ENCODE measurements around the gene ANGEL2.
A peak's percentile ranks its signal among the peaks of the same experiment; 100 is the strongest.
"Not testable (repeated sequence)": the region's sequence is repeated elsewhere in the genome, so short reads cannot be mapped to it uniquely, and the experiment has no call there.

The ANGEL2 gene

DNA sequence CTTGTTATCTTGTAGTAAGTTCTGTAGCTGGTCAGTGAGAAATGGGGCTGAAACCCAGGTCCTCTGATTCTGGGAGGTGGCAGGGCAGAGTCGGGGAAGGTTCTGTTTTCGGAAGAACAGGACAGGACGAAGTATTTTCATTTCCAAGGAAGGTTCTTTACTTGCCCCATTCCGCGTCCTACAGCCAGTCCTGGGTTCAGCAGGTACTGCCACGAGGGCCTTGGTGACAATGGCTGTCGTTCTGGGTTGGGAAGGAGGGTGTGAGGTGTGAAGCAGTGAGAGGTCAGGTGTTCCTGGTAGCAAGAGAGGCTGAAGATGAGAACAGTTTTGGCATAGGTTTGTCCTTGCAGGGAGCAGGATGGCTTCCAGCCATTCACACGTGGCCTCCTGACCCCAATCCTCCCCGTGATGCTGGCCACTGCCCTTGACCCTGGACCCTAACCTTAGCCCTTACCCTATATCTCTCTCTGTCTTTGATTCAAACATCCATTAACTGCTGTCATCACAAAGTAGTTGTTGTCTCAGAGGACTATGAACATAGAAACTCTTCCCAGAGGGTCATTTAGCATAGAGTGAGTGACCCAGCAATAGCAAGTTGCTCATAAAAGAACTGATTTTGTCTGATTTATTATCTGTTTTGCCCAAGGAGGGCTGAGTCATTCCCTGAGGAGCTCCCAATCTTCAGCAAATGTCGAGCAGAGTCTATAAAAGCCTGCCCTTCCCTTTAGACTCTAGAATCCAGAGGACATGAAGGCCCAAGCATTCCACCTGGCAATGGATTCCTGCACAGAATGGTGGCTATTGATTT is 40.4 kb downstream of the ANGEL2 start:
- no peak for DNase-seq (ENCODE audit: low read depth, low spot score)

DNA sequence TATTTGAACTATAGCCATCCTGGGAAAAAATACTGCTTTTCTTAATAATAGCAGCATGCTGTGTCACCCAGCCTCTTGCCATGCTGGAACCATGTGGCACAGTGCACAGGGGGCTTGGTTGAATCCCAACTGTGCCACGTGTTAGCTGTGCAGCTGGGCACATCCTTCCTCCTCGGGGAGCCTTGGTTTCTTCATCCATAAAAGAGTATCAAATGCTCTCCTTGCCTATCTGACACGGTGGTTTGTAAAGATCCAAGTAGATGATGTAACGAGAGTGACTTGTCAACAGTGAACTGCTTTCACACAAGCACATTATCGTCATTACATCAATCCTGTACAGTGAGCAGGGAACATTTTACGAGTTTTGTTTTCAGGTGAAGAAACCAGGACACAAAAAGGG is 41.0 kb downstream of the ANGEL2 start:
- no peak for DNase-seq (ENCODE audit: low read depth, low spot score)

DNA sequence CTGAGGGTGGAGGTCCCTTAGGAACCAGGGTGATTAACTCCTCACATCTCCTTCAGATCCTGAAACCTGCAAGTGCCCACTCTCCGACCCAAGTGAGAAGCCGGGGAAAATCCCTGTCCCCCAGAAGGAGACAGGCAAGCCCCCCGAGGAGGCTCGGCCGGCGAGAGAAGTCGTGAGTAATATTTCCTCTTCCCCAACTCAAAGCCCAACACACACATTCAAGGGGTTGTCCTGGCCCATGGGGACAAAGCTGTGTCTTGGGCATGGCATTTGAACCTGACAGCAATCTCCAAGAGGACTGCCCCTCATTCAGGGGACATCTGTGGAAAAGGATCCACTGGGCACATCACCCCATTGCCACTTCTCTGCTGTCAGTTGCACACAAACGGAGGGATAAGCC is 41.8 kb downstream of the ANGEL2 start:
- no peak for DNase-seq (ENCODE audit: low read depth, low spot score)

DNA sequence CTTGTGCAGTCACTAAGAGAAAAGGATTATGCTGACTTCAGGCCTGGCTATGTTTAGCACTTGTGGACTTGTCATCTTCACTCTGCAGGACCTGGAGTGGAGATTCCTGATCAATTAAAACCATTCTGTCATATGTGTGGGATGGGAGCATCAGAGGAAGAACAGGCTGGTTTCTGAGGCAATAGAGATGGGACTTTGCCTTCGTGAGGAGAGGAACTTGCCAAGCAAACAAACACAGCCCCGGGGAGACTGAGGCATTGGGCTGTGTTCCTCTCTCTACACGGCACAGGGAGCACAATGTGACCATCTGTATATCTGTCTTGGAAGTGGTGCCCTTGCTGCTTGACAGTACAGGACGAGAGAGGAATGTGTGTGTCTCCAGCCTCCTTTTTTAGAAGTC is 42.2 kb downstream of the ANGEL2 start:
- no peak for DNase-seq (ENCODE audit: low read depth, low spot score)

DNA sequence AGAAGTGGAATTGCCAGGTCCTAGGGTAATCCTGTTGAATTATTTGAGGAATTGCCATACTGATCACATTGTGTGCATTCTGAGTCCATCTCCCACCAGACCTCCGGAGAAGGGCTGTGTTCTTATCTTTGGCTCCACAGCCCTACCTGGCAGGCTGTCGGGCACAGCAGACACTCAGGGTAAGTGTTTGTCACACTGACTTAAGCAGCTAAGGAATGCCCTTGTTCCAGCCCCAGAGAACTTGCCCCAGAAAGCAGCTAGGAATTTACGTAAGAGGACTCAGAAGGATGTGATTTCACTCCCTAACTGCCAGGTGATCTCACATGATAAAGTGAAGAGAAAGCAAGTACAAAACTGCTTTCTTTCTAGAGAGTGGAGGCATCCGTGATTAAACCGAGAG is 44.4 kb downstream of the ANGEL2 start:
- no peak for DNase-seq (ENCODE audit: low read depth, low spot score)

DNA sequence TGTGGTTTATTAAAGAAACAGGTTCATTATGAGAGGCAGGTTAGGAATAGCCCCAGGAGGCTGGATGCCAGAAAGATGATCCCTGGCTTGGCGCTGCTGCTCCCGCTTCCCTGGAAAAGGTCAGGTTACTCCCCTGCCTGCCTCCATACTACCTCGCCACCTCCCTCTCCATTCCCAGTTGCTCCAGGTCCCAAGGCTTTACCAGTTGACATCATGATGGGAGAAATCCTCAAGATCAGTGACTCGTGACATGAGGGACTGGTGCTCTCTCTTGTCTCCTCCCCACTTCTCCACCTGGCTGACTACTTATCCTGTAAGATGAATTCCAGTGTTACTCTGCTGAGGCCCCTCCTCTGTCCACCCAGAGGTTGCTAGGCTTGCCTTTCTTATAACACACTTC is 45.6 kb downstream of the ANGEL2 start:
- no peak for DNase-seq (ENCODE audit: low read depth, low spot score)

DNA sequence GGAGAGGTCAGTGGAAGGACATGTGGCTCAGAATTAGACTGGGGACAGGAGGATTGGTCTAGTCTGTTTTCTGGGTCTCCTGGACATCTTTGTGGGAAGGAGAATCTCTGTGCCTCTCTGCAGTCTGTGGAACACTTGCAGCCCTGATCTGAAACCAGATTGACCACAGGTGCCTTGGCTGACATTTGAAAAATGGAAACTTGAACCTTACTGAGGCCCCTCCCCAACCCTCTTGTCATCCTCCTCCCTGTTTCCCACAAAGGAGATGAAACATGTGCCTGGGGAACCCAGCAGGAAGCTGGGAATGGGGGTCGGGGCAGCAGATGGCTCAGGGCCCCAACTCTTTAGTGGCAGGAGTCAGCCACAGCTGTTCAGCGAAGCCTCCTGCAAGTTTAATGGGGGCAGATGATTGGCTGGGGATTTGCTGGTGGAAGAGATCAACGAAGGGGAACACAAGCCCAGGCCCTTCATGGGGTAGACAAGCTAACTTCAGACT is 47.3 kb downstream of the ANGEL2 start:
- DNase-seq (ENCODE audit: low read depth, low spot score): no peak

DNA sequence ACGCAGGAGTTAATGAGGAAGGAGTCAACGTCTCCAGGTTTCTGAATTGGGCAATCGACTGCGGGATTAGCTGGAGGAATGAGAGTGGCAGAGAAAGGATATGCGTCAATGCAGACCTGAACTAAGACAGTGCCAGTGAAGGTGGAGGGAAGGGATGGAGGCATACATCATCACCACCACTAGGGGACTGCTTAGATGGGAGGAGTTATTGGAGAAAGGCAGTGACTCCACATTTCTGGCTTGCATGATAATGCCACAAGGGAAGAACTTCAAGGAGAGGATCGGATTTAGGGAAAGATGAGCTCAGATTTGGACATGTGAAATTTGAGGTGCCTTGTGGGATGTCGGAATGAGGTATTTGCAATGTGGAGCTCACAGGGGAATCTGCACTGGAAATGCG is 47.9 kb downstream of the ANGEL2 start:
- peak; percentile 76 for DNase-seq (ENCODE audit: low read depth, low spot score)

DNA sequence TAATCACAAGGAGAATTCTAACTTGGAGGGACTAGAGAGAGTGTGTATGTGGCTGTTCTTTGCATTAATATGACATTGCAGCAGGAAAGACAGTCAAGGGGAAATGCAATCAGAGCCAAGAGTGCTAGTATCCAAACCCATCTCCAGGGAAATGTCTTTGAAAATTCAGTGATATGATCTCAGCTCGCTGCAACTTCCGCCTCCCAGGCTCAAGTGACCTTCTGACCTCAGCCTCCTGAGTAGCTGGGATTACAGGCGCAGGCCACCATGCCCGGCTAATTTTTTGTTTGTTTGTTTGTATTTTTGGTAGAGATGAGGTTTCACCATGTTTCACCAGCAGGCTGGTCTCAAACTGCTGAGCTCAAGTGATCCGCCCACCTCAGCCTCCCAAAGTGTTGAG is 49.1 kb downstream of the ANGEL2 start:
- DNase-seq (ENCODE audit: low read depth, low spot score): no peak

DNA sequence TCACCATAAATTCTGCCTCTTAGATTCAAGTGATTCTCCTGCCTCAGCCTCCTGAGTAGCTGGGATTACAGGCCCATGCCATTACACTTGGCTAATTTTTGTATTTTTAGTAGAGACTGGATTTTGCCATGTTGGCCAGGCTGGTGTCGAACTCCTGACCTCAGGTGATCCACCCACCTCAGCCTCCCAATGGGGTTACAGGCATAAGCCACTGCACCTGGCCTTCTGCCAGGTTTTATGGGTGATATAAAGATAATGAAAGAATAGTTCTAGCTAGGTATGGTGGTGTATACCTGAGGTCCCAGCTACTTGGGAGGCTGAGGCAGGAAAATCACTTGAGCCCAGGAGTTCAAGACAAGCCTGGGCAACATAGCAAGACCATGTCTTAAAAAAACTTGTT is 50.7 kb downstream of the ANGEL2 start:
- not testable (repeated sequence) for DNase-seq (ENCODE audit: low read depth, low spot score)

DNA sequence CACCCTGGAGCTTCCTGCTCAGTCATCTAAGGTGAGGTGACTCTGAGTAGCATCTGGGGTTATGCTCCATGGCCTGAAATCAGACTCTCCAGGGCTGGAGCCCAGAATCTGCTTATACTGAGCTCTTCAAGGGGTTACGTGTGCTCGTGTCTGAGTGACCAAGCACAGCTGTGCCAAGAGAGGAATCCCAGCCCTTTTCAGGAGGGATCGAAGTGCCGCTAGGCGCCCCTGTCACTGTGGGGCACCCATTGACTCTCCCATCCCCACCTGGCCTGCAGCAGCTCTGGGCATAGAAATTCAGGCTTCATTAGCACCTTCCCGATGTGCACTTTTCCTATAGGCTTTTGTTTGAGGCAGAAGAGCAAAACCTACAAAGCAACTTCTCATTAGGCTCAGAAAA is 51.6 kb downstream of the ANGEL2 start:
- peak; percentile 3 for DNase-seq (ENCODE audit: low read depth, low spot score)

DNA sequence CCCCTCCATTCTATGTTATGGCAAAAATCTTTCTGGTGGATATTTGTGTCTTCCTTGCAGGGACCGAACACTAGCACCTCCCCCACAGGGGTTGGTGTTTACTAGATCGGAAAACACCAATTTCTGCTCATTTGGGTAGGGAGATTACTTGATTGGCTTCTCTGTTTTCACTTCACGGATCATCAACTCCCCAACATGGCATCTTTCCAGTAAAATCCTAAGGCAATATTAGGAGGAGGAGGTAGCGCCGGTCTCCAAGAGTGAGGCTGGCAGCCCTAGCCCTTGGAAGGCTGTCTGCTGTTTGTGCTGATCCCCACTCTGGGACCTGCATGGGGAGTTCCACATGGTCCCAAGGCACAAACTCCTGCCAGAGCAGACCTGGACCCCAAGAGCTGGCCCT is 53.2 kb downstream of the ANGEL2 start:
- DNase-seq (ENCODE audit: low read depth, low spot score): no peak

DNA sequence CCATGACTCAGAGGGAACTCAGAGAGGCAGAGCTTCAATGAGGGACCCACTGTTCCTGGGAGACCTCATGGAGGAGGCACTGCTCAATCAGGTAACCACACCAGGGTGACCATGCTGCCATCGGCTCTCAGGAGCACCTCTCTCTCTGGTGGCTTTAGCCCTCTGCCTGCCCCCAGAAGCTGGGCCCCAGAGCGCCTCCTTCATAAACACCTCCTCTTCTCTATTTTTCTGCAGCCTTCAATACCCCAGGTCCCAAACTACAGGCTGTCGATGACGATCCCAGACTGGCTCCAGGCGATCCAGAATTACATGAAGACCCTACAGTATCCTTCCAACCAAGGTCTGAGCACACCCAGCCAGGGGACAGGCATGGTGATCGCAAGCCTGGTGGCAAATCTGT is 54.7 kb downstream of the ANGEL2 start:
- no peak for DNase-seq (ENCODE audit: low read depth, low spot score)

DNA sequence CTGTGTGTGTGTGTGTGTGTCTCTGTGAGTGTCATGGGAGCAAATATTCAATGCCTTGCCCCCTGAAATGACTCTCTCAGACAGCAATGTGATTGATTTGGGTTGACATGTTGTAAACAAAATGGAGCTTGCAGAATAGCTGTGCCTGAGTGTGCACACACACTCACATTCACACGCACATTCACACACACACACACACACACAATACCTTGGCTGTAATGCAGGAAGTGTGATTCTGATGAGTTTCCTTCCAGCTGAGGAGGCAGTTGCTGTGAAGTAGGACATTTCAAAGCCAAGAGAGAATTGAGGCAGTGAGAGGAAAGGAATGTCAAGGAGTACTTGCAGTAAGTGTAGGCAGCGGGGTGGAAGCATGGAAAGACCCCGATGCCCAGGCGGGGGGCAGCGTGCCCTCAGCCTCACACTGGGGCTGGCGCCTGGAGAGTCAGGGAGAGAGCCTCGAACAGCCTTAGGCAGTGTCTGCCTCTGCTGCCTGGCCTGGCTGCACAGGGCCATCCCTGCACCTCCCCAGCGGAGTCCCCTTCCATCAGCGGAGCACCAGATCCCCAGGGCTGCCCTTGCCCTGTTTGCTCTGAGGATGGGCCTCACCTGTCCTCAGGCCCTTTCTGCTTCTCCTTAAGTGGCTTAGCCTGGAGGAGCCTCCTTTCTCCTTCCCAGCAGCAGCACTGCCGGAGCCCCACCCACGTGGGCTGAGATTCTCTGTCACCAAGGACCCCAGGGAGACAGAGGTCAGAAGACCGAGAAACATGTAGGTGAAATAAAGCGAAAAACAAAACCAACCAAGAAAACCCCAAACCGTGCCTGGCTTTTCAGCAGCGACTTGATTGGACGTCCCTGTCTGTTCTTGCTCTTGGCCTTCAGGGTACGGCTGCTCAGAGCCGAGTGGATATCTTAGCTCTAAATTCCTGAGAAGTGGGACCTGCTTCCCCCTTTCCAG is 56.1 kb downstream of the ANGEL2 start:
- no peak for DNase-seq (ENCODE audit: low read depth, low spot score)

DNA sequence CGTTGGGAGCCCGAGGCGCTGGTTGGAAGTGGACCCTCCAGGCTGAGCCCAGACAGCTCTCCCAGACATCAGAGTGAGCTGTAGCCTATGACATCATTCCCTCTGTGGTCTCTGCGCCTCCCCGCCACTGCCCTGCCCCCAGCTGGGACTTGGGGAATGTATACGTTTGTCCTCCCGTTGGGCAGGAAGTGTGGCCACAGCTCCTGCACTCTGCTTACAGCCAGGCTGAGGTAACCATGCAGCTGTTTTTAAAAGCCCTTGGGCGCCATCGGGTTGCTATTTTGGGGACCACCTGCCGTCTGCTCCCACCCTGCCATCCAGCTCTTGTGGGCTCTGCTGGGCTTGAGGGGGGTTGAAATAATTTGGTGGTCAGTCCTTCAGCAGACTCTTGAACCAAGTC is 57.5 kb downstream of the ANGEL2 start:
- peak; percentile 68 for DNase-seq (ENCODE audit: low read depth, low spot score)

DNA sequence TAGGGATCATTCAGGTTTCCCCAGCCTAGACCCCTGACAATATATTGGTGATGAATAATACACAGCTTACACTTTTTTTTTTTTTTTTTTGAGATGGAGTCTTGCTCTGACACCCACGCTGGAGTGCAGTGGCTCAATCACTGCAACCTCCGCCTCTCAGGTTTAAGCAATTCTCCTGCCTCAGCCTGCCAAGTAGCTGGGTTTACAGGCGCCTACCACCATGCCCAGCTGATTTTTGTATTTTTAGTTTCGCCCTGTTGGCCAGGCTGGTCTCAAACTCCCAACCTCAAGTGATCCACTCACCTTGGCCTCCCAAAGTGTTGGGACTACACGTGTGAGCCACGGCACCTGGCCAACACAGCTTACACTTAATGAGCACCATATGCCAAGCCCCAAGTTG is 58.1 kb downstream of the ANGEL2 start:
- DNase-seq (ENCODE audit: low read depth, low spot score): no peak

DNA sequence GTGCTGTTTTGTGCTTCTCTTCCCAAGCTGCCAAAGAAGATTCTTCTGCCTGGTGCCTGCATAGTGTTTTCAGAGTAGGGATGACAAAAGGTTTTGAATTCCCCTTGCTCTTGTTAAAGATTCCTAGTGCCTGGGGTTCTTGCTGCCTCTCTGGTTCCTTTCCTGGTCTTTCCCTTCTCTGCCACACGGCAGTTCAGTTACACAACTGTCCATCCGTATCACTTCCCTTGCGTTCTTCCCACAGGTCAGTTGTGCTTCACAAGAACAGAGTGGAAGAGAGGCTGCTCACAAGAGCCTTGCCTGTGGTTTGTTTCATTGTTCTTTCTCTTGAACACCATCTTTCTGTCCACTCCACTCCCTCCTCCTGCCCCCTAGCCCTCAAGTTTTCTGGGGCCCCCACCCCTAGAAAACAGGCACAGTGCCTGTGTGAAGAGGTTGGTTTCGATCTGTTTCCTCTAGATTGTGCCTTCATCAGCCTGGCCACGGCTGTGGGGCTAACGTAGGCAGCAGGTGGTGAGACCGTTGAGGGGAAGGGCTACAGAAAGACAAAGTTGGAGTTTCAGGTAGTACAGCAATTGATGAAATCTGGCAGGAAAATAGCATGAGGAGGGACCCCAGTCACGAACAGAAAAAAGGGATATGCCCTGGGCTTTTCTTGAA is 59.6 kb downstream of the ANGEL2 start:
- no peak for DNase-seq (ENCODE audit: low read depth, low spot score)

DNA sequence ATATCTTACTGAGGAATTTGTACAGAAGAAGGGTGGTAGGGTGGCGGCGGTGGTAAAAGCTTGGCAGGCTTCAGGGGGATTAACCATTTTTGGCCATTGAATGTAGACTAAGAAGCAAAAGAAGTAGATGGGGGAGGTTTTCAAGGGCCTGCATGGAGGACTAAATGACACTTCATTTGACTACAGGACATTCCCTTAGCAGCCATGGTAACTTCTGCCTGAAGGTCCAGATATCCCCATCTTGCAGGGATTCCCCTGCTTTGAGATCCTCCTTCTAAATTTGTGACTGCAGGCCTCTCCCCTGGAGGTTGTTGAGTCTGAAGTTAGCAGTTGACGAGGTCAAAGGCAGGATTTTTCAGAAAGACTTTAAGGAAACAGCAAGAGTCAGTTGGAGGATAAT is 60.6 kb downstream of the ANGEL2 start:
- no peak for DNase-seq (ENCODE audit: low read depth, low spot score)

DNA sequence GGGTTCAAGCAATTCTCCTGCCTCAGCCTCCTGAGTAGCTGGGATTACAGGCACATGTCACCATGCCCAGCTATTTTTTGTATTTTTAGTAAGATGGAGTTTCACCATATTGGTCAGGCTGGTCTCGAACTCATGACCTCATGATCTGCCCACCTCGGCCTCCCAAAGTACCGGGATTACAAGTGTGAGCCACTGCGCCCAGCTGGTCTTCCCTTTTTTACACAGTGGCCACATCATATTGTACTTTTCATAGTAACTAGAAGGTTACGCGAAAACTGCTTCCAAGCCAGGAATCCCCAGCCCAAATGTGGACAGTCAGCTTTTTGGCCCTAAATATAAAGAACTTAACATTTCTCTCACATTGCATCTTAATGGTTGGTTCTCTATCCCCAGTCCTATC is 61.2 kb downstream of the ANGEL2 start:
- DNase-seq (ENCODE audit: low read depth, low spot score): no peak

DNA sequence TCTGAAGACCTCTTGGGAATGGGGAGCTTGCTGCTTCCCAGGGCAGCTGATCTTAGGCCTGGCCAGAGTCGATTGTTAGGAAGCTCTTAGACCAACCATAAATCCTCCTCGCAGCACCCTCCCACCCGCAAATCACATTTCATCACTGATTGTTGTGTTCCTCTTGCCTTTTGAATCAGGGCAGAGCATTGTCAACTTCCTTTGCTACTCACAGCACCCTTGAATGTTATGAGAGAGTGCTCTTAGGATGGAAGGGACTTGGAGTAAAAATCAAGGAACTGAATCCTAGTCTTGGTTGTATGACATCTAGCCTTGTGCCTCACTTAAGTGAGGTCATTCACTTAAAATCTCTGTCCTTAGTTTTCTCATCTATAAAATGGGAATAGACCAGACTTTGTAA is 62.3 kb downstream of the ANGEL2 start:
- DNase-seq (ENCODE audit: low read depth, low spot score): no peak

DNA sequence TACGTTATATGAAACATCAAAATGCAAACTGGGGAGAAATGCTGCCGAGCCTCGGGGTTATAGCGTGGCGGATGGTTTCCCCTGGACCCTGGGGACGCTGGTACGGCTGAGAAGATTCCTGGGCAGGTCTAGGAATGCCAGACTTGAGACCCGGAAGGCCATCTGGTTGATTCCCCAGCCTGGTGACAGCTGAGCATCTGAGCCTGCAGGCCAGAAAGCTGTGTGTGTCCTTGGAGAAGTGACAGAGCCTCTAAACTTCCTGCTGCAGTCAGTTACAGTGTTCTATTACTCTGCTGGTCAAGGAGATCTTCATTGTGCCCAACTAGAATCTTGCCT is 63.1 kb downstream of the ANGEL2 start:
- no peak for DNase-seq (ENCODE audit: low read depth, low spot score)

DNA sequence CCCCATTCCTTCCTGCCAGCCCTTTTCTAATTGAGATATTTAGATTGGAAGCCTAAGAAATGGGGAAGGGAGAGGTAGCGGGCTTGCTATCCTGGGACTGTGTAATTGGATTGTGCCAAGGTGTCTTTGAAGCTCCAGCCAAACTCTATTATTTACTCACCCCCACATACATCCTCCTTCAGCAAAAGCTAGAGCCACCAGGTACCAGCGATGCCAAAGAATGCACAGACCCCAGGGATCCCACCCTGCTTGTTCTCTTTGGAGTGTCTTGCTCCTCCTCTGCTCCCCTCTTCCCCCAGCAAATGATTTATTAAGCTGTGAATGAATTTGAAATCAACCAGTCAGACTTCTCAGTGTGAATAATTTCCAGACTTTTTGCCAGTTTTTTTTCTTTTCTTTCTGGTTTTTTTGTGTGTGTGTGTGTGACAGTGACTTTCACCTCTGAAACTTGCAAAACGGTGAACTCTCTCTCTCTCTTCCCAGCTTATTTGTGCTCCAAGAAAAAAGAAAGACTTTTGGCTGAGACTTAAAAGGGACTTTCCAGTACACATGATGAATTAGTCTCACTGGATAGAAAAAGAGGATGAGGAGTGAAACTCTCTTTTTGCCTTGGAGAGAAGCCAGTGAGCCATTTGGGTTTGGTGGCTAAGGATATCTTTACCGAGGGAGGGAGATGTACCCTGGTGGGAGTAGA is 63.6 kb downstream of the ANGEL2 start:
- no peak for DNase-seq (ENCODE audit: low read depth, low spot score)

Data from ELF-1 (cell line).